GM21515 (cell line): ENCODE measurements around the gene FBLN5.

Experiments
- ATAC-seq: cut with Tn5 transposase; IDR thresholded peaks from one replicate; pipeline ENCODE4 v1.9.1; 2021; ENCODE audit not compliant: unreplicated experiment

The FBLN5 gene, protein sequence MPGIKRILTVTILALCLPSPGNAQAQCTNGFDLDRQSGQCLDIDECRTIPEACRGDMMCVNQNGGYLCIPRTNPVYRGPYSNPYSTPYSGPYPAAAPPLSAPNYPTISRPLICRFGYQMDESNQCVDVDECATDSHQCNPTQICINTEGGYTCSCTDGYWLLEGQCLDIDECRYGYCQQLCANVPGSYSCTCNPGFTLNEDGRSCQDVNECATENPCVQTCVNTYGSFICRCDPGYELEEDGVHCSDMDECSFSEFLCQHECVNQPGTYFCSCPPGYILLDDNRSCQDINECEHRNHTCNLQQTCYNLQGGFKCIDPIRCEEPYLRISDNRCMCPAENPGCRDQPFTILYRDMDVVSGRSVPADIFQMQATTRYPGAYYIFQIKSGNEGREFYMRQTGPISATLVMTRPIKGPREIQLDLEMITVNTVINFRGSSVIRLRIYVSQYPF

DNA sequence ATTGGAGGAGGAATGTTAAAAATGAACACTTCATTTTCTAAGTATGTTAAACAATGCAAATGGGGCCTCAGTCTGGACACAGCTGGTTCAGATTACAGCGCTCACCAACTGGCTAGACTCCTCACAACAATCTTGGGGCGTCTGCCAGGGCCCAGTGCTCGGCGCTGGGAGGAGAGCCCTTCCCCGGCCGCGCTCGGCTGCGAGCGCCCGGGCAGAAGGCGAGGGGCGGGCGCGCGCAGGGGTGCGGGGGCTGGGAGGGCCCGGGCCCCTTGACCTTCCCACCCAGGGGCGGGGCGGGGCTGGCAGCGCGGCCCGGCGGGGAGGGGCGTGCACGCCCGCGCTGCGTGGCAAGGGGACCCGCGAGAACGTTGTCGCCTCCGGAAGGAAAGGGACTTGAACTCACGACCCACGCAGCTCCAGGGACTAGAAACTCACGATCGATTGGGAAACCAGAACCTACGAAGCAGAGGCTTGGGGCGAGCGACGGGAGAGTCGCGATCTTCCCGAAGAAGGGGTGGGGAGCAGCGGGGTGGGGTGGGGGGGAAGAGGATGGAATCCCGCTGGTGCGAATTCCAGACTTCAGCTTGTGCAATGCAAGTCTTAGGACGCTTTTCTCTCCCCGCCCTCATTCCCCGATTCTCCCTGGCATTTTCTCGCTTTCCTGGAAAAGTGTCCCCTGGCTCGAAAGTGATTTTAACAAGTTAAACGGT, at the start of gene FBLN5:
Gene FBLN5, minus strand, starts transcription at position 220 of the 710 bp plus-strand sequence. CDS start 465 bp downstream, outside the sequence.
- ATAC-seq: no peak

DNA sequence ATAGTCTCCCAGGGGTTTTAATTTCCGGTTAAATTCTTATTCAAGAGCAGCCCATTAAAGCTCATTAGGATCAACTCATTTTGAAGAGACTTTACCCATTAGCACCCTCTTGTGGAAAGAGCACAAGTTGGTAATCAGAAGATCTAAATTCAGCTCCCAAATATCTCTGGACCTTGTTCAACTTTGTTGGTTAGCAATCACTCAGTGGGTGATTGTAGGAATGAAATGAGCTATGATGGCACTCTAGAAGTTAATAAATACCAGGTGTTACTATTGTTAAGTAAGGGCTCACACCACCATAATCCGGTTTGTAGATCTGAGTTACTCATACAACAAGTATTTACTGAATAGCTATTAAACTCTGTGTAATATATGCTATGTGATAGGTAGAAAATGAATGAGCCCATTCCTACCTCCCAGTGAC, 49.5 kb upstream of the FBLN5 start:
- no peak for ATAC-seq

DNA sequence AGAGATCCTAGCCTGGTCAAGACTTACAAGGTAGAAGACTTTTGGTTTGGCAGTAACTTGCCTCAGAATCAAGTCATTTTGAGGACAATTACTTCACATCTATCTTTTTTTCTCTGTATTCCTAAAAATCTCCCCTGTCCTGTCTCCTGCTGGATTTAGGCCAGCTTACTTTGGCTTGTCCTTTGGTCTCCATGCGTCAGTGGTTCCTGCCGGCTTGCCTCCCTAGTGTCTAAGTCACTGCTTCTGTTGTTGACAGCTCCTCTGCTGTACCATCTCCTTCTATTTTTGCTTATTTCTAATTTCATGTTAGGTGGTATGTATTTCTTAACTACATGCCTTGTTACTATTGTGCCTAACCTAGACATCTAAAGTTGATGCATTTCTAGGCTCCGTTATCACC, 39.7 kb upstream of the FBLN5 start:
- no peak for ATAC-seq

DNA sequence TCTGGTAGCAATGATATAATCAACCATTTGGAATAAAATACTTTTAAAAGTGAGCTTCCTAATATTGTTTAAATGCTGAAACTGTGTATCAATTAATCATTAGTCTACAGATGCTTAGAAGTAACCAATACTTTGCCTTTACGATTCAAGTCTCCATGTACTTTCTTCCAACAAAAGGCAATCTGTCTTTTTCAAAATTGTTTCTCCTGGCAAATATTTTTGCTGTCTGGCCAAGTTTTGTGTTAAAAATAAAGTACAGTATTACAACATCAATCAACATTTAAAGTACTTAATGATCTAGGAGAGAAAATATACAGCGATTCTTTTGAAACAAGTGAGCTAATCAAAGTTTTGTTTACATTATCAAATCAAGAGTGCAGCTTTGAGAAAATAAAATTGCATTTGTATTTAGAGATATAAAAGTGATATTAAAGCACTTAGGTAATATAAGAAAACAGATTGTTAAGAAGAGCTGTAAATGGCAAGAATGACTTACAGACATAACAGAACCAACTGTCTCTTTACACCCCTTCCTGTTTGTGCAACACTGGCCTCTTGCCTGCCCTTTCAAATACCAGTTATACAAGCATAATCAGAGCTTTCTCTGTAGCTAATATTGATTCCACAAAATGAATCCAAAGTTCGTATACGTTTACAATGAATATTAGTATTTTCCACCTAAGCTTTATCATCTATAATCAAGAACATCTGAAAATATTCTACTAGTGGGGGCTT, 38.2 kb upstream of the FBLN5 start:
- no peak for ATAC-seq

DNA sequence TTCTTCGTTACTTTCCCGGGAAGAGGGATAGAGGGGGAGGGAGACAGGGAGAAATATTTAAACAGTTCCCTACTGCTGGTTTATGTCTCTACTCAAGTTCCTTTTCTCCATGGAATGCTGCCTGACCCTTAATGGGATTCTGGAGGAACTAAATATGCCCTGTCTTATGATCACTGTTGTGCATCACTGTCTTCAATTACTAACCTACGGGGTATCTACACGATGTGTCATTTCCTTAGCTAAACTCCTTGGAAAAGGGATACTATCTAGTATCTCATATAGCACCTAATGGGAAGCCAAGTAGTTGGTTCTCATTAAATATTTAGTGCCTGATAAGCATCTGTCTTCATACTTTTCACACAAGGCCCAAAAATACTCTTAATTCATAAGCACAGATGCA, 37.5 kb upstream of the FBLN5 start:
- ATAC-seq: no peak

DNA sequence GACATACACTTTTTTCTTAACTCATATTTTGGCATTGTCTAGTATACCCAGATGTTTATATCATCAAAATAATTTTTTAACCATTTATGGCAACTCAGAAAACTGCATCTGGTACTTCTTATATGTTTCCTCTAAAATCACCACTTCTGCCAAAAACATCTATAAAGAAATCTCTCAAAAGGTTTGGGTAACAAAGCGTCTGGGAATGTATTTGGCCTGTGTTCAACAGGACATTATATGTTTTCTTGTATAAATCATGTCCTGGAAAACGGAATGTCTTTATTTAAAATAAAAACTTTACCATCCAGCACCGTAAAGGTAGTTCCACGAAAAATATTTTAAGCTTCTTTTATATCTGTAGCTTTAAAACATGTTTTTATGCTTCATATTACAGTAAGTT, 36.1 kb upstream of the FBLN5 start:
- no peak for ATAC-seq

DNA sequence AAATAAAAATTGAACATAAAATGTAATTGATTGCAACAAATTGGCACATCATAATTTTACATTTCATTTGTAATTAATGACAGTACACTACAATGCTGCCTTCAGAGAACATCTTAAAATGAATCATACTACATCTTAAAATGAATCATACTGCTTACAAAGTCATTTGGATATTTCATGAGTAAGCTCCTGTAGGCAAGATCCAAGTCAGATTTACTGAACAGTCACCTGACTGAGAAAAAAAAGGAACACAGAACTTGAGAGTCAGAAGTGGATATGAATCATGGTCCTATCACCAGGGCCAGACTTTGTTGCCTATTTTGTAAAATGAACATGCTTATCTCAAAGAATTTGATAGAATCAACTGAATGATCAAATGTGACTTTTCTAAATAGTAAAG, 32.7 kb upstream of the FBLN5 start:
- ATAC-seq: no peak

DNA sequence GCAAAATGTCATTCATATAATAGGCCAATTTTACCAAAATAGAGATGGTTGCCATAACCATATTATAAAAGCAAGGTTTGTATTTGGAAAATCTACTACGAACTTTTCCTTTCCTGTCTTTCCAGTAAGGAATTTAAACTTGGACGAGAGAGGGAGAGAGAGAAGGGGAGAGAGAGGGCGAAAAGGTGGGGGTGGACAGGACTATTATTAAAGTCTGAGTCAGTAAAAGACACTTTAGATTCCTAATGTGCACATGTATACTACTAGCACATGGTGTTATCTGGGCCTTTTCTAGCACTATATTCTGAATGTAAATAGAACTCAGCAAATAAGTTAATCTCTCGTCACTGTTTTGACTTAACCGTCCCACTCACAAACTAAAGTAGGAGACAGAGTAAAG, 30.4 kb upstream of the FBLN5 start:
- no peak for ATAC-seq

DNA sequence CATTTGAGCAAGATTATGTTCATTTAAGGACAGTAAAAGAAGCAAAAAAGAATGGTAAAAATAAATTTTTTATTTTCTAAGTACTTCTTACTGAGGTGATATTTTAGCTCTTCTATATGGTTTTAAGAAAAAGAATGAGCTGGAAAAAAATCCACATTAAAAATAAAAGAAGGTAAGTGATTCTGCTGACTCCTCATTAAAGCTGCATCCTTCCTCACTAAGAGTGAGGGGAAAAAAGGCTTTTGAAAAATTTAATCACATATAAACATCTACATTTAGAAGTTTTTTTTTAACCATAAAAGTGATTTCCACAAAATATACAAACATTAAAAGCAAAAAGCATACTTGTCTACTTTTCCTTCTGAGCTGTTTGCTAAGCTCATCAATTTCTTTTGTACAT, 28.3 kb upstream of the FBLN5 start:
- no peak for ATAC-seq

DNA sequence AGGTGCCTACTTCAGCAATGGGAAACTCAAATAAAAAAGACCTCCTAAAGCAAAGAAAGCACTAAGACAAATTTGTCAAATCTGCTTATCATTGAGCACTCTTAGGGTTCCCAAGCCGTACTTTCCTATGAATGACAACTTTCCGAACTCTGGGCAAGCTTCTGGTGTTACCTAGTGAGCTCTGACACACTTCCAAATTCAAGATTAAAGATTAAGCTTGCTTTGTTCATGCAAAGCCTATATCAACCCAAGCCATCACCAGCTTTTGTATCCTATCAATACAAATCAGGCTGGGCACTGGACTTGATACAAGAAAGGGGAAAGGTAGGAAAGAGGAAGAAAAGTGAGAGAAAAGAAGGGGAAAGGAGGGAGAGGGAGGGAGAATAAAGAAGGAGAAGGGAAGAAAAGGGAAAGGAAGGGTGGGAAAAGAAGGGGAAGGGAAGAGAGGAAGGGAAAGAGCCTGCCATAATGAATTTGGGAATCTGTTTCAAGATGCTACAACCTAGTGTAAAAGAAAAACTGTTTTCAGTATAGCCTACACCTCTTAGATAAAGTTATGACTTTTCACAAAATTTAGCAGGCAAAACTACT, 23.8 kb upstream of the FBLN5 start:
- no peak for ATAC-seq

DNA sequence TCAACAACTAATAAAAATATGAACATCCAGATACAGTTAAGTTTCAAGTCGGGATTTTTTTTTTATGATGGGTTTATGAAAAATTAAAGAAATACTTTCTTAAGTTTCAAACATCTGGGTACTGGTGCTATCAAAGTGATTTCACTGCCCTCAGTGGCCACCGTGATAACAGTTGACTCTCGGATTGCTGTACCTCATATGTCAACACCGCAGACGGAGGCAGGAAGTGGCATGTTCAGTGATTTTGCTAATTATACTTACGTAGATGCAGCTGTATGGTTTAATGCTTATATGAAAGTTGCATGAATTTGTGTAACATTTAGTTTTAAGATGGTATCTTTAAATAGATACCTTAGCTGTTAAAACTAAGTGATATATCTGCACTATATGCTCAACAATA, 20.8 kb upstream of the FBLN5 start:
- ATAC-seq: no peak

DNA sequence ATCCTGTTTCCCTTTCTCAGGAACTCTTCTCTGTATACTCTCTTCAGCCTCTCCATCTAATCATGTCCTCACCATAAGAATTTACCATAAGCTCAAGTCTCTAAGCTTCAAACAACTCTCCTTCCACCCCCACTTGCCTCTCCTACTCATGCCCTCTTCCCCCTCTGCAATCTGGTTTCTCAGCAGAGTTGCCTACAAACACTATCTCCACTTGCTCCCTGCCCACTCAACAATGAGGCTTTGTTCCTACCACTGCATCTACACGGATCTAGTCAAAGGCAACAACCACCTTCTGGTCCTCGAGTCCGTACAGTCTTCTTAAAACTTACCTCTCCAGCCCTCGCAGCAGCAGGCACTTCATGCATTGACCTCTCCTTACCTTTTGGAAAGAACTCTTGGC, 17.2 kb upstream of the FBLN5 start:
- no peak for ATAC-seq

DNA sequence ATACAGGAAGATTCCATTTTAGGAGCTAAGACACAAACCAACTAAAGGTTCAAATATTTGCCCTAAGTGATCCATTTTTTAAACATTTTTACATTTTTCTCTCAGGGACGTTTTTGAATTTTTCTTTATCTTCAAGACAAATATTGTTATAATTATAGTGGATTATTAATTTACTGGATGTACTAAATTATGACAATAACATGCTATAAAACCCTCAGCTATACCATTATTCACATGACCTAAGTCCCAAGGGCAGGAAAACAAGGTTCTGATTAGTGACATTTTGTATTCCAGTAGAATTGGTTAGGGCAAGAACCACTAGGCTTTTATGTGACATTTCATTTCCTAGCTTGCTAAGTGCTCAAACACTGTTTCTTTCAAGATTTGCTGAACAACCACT, 16.5 kb upstream of the FBLN5 start:
- no peak for ATAC-seq

DNA sequence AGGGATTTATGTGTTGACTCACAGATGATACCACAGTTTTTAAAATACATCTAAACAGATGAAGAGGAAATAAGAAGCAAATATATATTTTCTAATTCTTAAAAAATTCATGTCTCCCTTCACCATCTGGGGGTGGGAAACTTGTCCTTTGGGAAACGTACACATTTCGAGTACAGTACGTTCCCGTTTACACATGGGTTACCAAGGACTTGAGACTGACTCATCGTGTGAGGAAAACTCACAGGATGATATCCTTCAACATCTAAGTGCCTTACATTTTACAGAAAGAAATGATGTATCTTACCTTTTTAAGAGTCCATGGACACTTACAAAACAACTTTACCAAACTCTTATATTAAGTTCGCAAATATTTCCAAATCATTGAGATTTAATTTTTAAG, 16.0 kb upstream of the FBLN5 start:
- no peak for ATAC-seq

DNA sequence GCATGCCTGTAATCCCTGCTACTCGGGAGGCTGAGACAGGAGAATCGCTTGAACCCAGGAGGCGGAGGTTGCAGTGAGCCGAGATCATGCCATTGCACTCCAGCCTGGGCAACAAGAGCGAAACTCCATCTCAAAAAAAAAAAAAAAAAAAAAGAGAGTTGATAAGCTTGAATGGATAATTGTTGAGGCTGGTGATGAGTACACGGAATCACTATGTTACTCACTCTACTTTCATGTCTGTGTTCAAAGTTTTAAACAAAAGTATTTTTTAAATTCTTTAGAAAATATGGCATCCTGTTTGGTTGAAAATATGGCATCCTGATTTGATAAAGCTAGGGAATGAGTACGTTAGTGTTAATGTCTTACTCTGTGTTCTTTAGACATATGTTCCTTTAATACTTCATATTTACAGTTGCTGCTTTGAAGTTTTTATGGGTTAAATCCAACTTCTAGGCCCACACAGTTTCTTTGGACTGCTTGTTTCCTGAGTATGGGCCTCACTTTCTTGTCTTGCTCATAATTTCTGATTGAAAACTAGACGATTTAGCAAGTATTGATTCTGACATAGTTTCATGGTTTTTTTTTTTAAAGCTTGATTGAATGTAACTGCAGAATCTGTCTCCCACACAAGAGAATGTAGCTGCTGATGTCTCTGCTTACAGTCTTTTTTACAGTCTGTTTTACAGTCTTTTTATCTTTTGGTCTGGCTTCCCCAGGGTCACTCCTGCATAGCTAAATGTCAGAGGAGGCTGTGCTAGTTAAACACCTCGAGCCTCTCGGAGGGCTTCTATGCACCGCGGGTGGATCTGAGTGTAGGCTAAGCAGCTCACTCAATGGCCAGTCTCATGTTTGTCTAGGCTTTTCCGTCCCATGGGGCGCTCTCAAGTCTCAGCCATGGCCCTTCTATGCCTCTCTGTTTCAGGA, 14.1 kb upstream of the FBLN5 start:
- no peak for ATAC-seq

DNA sequence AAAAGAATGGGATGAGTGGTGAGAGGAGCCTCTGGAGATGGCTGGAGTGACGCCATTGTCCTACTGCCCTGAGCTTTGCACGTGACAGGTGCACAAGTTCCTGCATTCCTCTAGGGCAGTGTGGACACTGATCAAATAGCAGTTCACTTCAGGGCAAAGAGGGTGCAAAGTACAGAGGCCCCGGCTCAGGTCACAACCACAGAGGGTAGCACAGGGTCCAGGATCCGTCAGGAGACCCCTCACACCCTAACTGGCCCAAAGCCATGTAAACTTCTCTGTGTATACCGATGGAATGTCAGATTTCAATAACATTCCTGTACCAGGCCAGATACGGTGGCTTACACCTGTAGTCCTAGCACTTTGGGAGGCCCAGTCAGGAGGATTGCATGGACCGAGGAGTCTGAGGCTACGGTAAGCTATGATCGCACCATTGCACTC, 10.4 kb upstream of the FBLN5 start:
- no peak for ATAC-seq

DNA sequence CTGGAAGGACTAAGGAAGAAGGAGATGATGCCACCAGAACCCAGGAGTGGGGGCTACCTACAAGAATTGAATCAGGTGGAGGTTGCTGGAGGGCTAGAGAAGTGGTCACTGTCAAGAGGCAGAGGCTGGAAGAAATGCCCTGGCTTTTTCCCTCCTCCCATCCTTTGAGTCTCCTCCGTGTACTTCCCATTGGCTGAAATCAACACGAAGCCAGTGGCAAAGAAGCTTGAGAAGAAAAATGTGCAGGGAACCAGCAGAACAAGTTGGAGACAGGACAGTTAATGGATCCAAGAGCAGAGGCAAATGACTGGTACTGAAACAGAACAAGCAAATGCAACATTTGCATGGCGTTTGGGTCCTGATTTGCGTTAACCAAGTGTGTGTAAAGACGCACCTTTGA, 9.1 kb upstream of the FBLN5 start:
- ATAC-seq: no peak

DNA sequence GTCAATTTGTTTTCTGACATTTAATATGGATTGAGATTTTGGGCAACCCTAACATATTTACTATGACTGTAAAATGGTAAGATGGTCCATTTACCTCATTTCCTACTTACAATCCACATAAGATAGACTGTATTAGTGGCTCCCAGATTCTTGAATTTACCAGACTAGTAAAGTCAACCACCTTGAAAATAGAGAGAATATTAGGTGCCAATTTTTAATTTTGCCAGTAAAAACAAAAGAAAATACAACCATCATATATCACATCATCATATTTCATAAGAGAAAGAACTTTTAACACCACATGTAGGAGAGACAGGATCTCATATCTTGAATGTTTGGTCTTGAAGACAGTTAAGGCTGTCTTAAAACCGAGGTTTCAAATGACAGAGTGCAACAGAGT, 7.7 kb upstream of the FBLN5 start:
- ATAC-seq: no peak

DNA sequence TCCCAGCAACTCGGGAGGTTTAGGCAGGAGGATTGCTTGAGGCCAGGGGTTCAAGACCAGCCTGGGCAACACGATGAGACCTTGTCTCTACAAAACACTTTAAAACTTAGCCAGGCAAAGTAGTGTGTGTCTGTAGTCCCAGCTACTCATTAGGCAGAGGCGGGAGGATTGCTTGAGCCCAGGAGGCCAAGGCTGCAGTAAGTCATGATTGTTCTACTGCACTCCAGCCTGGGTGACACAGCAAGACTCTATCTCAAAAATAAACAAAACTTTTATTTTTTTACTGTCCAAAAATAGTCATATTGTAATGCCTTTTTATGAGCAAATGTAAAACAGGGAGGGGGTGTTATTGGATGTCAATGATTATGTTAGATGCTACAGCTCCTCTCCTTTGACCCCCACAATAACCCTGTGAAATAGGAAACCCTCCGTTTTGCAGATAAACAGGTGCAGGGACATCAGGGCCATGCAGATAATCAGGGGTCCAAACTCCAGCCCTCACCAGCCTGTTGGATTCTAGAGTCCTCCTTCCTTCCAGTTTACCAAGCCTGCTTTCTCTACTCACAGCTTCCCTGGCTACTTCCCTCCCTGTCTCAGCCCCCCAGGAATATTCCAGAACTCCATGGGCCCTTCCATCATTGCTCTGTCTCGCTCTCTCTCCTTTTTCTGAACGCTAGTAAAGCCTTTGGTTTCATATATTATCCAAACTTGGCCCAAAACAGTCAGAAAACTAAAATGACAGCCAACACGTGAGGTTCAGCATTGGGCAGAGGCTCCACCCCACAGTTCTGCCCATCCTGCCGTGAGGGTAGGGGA, 5.9 kb upstream of the FBLN5 start:
- no peak for ATAC-seq
